Activated CD4-positive, alpha-beta T cell treated with anti-CD3 and anti-CD28 coated beads, Interleukin-2, amount 10 ng/mL, durations not matched to agents 7 days and 5 days (primary cell): ENCODE measurements around the gene QSOX1. TPM values are rescaled to one million over a fixed set of nuclear protein-coding genes. Genes with fewer than 3 reads are reported as not detected.
"Not testable (repeated sequence)": the region's sequence is repeated elsewhere in the genome, so short reads cannot be mapped to it uniquely, and the experiment has no call there.

ENCODE experiments used
- CTCF ChIA-PET: fragments of 350-600 bp; sonication (Branson Sonifier 250); formaldehyde crosslinking; loops from one replicate; lab custom pipeline; 2021; ENCODE audit warnings: antibody characterized with exemption; lab: Charles Lee
- POLR2A ChIA-PET: fragments of 350-600 bp; sonication (Branson Sonifier 250); formaldehyde crosslinking; loops from one replicate; lab custom pipeline; 2021; ENCODE audit warnings: antibody characterized with exemption; lab: Charles Lee
- DNase-seq: peaks from one replicate; pipeline ENCODE4 v3.0.0-alpha.2; 2020
- H3K27ac Mint-ChIP-seq: one replicate; pipeline ENCODE4 v1.8.0; 2021; ENCODE audit warnings: mild to moderate bottlenecking, moderate library complexity, mixed read lengths
- H3K27me3 Mint-ChIP-seq: one replicate; pipeline ENCODE4 v1.8.0; 2021; ENCODE audit warnings: mixed read lengths
- H3K36me3 Mint-ChIP-seq: one replicate; pipeline ENCODE4 v1.8.0; 2021; ENCODE audit warnings: low read depth, mixed read lengths
- H3K4me1 Mint-ChIP-seq: one replicate; pipeline ENCODE4 v1.8.0; 2021; ENCODE audit warnings: mixed read lengths
- H3K4me3 Mint-ChIP-seq: one replicate; pipeline ENCODE4 v1.8.0; 2021; ENCODE audit warnings: mild to moderate bottlenecking, moderate library complexity, mixed read lengths
- H3K9me3 Mint-ChIP-seq: one replicate; pipeline ENCODE4 v1.8.0; 2021; ENCODE audit warnings: mixed read lengths
- total RNA-seq, 2 experiments: library from RNA; stranded (reverse); gene quantifications; one replicate each; pipeline ENCODE4 v1.2.3, GENCODE V29; 2021

QSOX1 gene
- total RNA-seq, 2 experiments from 2014 or later = 18.5 to 23.5 TPM

GRCh38 chr1:180133688-180134087 is 21.0 kb upstream of the QSOX1 start:
- H3K27ac Mint-ChIP-seq, H3K4me3 Mint-ChIP-seq, H3K4me1 Mint-ChIP-seq, CTCF ChIA-PET, H3K36me3 Mint-ChIP-seq, DNase-seq, H3K9me3 Mint-ChIP-seq, POLR2A ChIA-PET: not testable (repeated sequence)
- peaks cover 24% of the 10 kb centered on the region for H3K27me3 Mint-ChIP-seq

- Mint-ChIP-seq H3K27me3 (peaks cover 24% of the 10 kb centered on the region), H3K9me3 (no peaks in the 10 kb centered on the region), H3K36me3 (no peaks in the 10 kb centered on the region), H3K4me3 (no peak overlapping the region), H3K27ac (no peak overlapping the region), H3K4me1 (no peaks in the 10 kb centered on the region)
- no peak for DNase-seq
- ChIA-PET POLR2A (no interaction called here), CTCF (no interaction called here)
Measured at GRCh38 chr1:180135535-180135934, 19.1 kb upstream of the QSOX1 start.

- ChIA-PET POLR2A (no interaction called here), CTCF (no interaction called here)
- H3K4me1 Mint-ChIP-seq = no peaks in the 10 kb centered on the region
- H3K27me3 Mint-ChIP-seq = peaks cover 23% of the 10 kb centered on the region
- no peak overlapping the region for H3K4me3 Mint-ChIP-seq
- no peak for DNase-seq
- H3K9me3 Mint-ChIP-seq = no peaks in the 10 kb centered on the region
- no peaks in the 10 kb centered on the region for H3K36me3 Mint-ChIP-seq
- no peak overlapping the region for H3K27ac Mint-ChIP-seq
Measured at GRCh38 chr1:180136331-180136967, 18.2 kb upstream of the QSOX1 start.

GRCh38 chr1:180136968-180137356 is 17.7 kb upstream of the QSOX1 start:
- H3K27ac Mint-ChIP-seq = no peak overlapping the region
- H3K27me3 Mint-ChIP-seq = peaks cover 19% of the 10 kb centered on the region
- H3K9me3 Mint-ChIP-seq = no peaks in the 10 kb centered on the region
- no peaks in the 10 kb centered on the region for H3K36me3 Mint-ChIP-seq
- ChIA-PET CTCF (no interaction called here), POLR2A (no interaction called here)
- no peak for DNase-seq
- no peaks in the 10 kb centered on the region for H3K4me1 Mint-ChIP-seq
- no peak overlapping the region for H3K4me3 Mint-ChIP-seq

GRCh38 chr1:180137776-180138175 is 16.9 kb upstream of the QSOX1 start:
- Mint-ChIP-seq H3K4me1 (no peaks in the 10 kb centered on the region), H3K36me3 (no peaks in the 10 kb centered on the region), H3K27ac (no peak overlapping the region), H3K27me3 (peaks cover 19% of the 10 kb centered on the region), H3K4me3 (no peak overlapping the region), H3K9me3 (no peaks in the 10 kb centered on the region)
- no peak for DNase-seq
- CTCF ChIA-PET = no interaction called here
- POLR2A ChIA-PET = no interaction called here

- H3K9me3 Mint-ChIP-seq = no peaks in the 10 kb centered on the region
- CTCF ChIA-PET = no interaction called here
Measured at GRCh38 chr1:180141381-180141934, 13.2 kb upstream of the QSOX1 start.

DNA sequence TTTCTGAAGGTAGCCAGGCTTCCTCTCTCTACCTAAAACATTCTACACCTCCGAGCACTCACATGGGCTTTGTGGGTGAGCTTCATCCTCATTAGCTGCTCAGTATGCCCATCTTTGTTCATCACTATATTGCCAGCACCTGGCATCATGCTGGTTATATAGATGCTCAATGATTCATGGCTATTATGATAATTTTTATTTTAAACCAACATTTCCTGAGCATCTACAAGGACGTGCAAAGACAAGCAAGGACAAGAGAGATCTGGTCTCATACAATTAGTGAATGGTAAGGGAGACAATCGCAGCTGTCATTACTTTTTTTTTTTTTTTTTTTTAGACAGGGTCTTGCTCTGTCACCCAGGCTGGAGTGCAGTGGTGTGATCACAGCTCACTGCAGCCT is 11.3 kb upstream of the QSOX1 start:
- H3K36me3 Mint-ChIP-seq = no peaks in the 10 kb centered on the region
- H3K27me3 Mint-ChIP-seq = no peaks in the 10 kb centered on the region
- H3K27ac Mint-ChIP-seq = no peak overlapping the region
- ChIA-PET CTCF (interaction anchor here (0.6 to 0.8 kb wide), 2 partner anchors 12 to 38 kb away, joined by 3 read pairs; no protein-coding TSS in a partner anchor), POLR2A (no interaction called here)
- DNase-seq = no peak
- no peaks in the 10 kb centered on the region for H3K4me1 Mint-ChIP-seq
- no peaks in the 10 kb centered on the region for H3K9me3 Mint-ChIP-seq
- H3K4me3 Mint-ChIP-seq = no peak overlapping the region

More at GRCh38 chr1:180141381-180141934, 13.2 kb upstream of the QSOX1 start:
- DNase-seq = no peak
- Mint-ChIP-seq H3K27ac (no peak overlapping the region), H3K4me3 (no peak overlapping the region), H3K36me3 (no peaks in the 10 kb centered on the region), H3K27me3 (peaks cover 8% of the 10 kb centered on the region), H3K4me1 (no peaks in the 10 kb centered on the region)
- POLR2A ChIA-PET = no interaction called here

GRCh38 chr1:180144659-180145357 is 9.9 kb upstream of the QSOX1 start:
- H3K4me3 Mint-ChIP-seq = no peak overlapping the region
- DNase-seq = no peak
- H3K27ac Mint-ChIP-seq = no peak overlapping the region
- ChIA-PET POLR2A (no interaction called here), CTCF (interaction anchor here (0.6 kb wide), 1 partner anchor 972 kb away, joined by 3 read pairs; no protein-coding TSS in a partner anchor)
- H3K27me3 Mint-ChIP-seq = no peaks in the 10 kb centered on the region
- H3K9me3 Mint-ChIP-seq = no peaks in the 10 kb centered on the region
- no peaks in the 10 kb centered on the region for H3K36me3 Mint-ChIP-seq
- no peaks in the 10 kb centered on the region for H3K4me1 Mint-ChIP-seq

GRCh38 chr1:180145446-180145845 is 9.2 kb upstream of the QSOX1 start:
- no peaks in the 10 kb centered on the region for H3K27me3 Mint-ChIP-seq
- H3K27ac Mint-ChIP-seq = no peak overlapping the region
- H3K36me3 Mint-ChIP-seq = no peaks in the 10 kb centered on the region
- no peak overlapping the region for H3K4me3 Mint-ChIP-seq
- no peaks in the 10 kb centered on the region for H3K4me1 Mint-ChIP-seq
- ChIA-PET POLR2A (no interaction called here), CTCF (interaction anchor here (0.6 kb wide), 1 partner anchor 973 kb away, joined by 3 read pairs; no protein-coding TSS in a partner anchor)
- H3K9me3 Mint-ChIP-seq = no peaks in the 10 kb centered on the region
- no peak for DNase-seq

DNA sequence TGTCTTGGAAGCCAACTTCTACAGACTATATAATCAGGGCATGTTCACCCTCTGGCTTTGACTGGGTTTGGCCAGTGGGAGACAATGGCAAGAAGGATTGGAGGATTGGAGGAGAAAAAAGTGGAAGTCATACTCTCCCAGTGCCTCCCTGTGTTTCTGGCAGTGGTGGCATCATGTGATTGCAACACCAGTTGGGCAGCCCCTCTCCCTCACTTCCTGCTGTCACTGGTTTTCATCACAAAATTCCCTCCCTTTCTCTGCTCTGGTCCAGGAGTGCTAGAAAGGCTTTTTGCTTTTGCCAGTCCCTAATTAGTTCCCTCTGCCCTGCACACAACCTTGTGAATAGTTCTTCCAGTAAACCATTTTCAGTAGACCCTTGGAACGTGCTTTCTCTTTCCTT is 3.7 kb upstream of the QSOX1 start:
- no peak overlapping the region for H3K4me3 Mint-ChIP-seq
- CTCF ChIA-PET = no interaction called here

GRCh38 chr1:180151508-180151907 is 3.2 kb upstream of the QSOX1 start:
- Mint-ChIP-seq H3K4me3 (no peak overlapping the region), H3K27ac (no peak overlapping the region), H3K36me3 (no peaks in the 10 kb centered on the region), H3K27me3 (no peaks in the 10 kb centered on the region), H3K4me1 (peaks cover 22% of the 10 kb centered on the region), H3K9me3 (no peaks in the 10 kb centered on the region)
- DNase-seq = no peak
- ChIA-PET POLR2A (no interaction called here), CTCF (no interaction called here)

More for the DNA sequence above, 3.7 kb upstream of the QSOX1 start:
- Mint-ChIP-seq H3K9me3 (no peaks in the 10 kb centered on the region), H3K36me3 (no peaks in the 10 kb centered on the region), H3K27me3 (no peaks in the 10 kb centered on the region), H3K4me1 (peaks cover 18% of the 10 kb centered on the region), H3K27ac (no peak overlapping the region)
- POLR2A ChIA-PET = no interaction called here
- no peak for DNase-seq

- Mint-ChIP-seq H3K9me3 (no peaks in the 10 kb centered on the region), H3K4me3 (no peak overlapping the region), H3K27ac (no peak overlapping the region), H3K27me3 (no peaks in the 10 kb centered on the region), H3K36me3 (no peaks in the 10 kb centered on the region), H3K4me1 (peaks cover 28% of the 10 kb centered on the region)
- ChIA-PET CTCF (interaction anchor here (1.0 kb wide), 1 partner anchor 46 kb away, joined by 3 read pairs; no protein-coding TSS in a partner anchor), POLR2A (no interaction called here)
- DNase-seq = no peak
Measured at GRCh38 chr1:180152588-180152987, 2.1 kb upstream of the QSOX1 start.

DNA sequence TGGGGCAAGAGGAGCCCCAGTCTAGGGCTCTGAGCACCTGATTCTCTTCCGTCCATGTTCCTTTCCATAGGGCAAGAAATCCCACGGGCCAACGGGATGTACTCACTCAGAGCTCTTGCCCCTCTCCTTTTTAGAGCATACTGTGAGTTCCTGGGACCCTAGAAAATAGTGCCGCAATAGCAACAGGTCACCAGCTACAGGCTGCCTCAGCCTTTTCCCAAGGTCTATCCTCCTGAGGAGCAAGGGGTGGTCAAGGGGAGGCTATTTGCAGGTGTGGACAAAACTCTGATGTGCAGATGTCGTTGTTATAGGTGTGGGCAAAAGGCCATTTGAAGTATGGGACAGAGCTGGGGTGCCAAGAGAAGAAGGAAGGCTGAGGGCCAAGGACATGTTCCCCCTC is 1.6 kb upstream of the QSOX1 start:
- H3K27ac Mint-ChIP-seq = no peak overlapping the region
- ChIA-PET POLR2A (no interaction called here), CTCF (interaction anchor here (1.0 kb wide), 1 partner anchor 45 kb away, joined by 3 read pairs; no protein-coding TSS in a partner anchor)
- H3K36me3 Mint-ChIP-seq = no peaks in the 10 kb centered on the region
- peak overlapping the region; percentile 12 for H3K4me3 Mint-ChIP-seq
- H3K4me1 Mint-ChIP-seq = peaks cover 28% of the 10 kb centered on the region
- no peaks in the 10 kb centered on the region for H3K27me3 Mint-ChIP-seq
- no peak for DNase-seq
- H3K9me3 Mint-ChIP-seq = no peaks in the 10 kb centered on the region
